PC-3 (cell line): ENCODE results near the gene MYO5A. TPM values are rescaled to one million over a fixed set of nuclear protein-coding genes. Genes with fewer than 3 reads are reported as not detected.
"Not testable (repeated sequence)": the region's sequence is repeated elsewhere in the genome, so short reads cannot be mapped to it uniquely, and the experiment has no call there.

Experiments used
- ATAC-seq: fragments of 200-7000 bp; cut with Tn5 transposase; 2 replicates; pipeline ENCODE4 v1.9.1; 2020; ENCODE audit warnings: mild to moderate bottlenecking, moderate library complexity
- BruUV-seq: library from RNA; stranded (reverse); fragments of 400-500 nt; replicated peaks from 2 replicates; lab custom pipeline; 2021; lab: Mats Ljungman, UMichigan
- CTCF ChIA-PET: fragments of 300-600 bp; sonication (Branson Sonifier 250); formaldehyde crosslinking; loops from one replicate; lab custom pipeline; 2022; ENCODE audit warnings: antibody characterized with exemption; lab: Charles Lee
- POLR2A ChIA-PET: fragments of 300-600 bp; sonication (Branson Sonifier 250); formaldehyde crosslinking; loops from one replicate; lab custom pipeline; 2022; ENCODE audit warnings: antibody characterized with exemption; ENCODE audit not compliant: unreplicated experiment; lab: Charles Lee
- DNase-seq: peaks from one replicate; pipeline ENCODE4 v3.0.0-alpha.2; 2015
- H2AFZ ChIP-seq: fragments of 300-600 bp; sonication (generic); 2 replicates; pipeline ENCODE4 v1.6.0; 2016; ENCODE audit warnings: antibody characterized with exemption, low read length
- H3F3A ChIP-seq: fragments of 300-600 bp; sonication (generic); one replicate; pipeline ENCODE4 v1.6.0; 2017; ENCODE audit warnings: antibody characterized with exemption, low read length, control low read depth, mild to moderate bottlenecking; ENCODE audit not compliant: unreplicated experiment
- H3K27ac ChIP-seq: fragments of 300-600 bp; sonication (generic); 2 replicates; pipeline ENCODE4 v1.5.1; 2016; ENCODE audit warnings: mild to moderate bottlenecking, low read length
- H3K27me3 ChIP-seq: fragments of 300-600 bp; sonication (generic); 2 replicates; pipeline ENCODE4 v1.6.1; 2016; ENCODE audit warnings: low read length, mixed read lengths
- H3K36me3 ChIP-seq: fragments of 300-600 bp; sonication (generic); 2 replicates; pipeline ENCODE4 v1.6.1; 2016; ENCODE audit warnings: low read depth, mixed run types, low read length, mixed read lengths
- H3K4me1 ChIP-seq: fragments of 300-600 bp; sonication (generic); 2 replicates; pipeline ENCODE4 v1.5.1; 2016; ENCODE audit warnings: low read length; ENCODE audit not compliant: insufficient read depth
- H3K4me2 ChIP-seq: fragments of 300-600 bp; sonication (generic); 2 replicates; pipeline ENCODE4 v1.6.0; 2016; ENCODE audit warnings: low read length
- H3K4me3 ChIP-seq: fragments of 300-600 bp; sonication (generic); 2 replicates; pipeline ENCODE4 v1.5.1; 2016; ENCODE audit warnings: mild to moderate bottlenecking, low read length, mixed read lengths
- H3K79me2 ChIP-seq: fragments of 300-600 bp; sonication (generic); 2 replicates; pipeline ENCODE4 v1.6.1; 2017; ENCODE audit warnings: low read length, mixed read lengths
- H3K9ac ChIP-seq: fragments of 300-600 bp; sonication (generic); 2 replicates; pipeline ENCODE4 v1.6.0; 2016; ENCODE audit warnings: mild to moderate bottlenecking, low read length
- H3K9me2 ChIP-seq: fragments of 300-600 bp; sonication (generic); replicated peaks from 2 replicates; pipeline ENCODE4 v1.6.1; 2016; ENCODE audit warnings: mixed run types, low read length, mixed read lengths
- H3K9me3 ChIP-seq: fragments of 300-600 bp; sonication (generic); 2 replicates; pipeline ENCODE4 v1.6.1; 2016; ENCODE audit warnings: low read length, mixed read lengths
- H4K20me1 ChIP-seq: fragments of 300-600 bp; sonication (generic); 2 replicates; pipeline ENCODE4 v1.6.1; 2016; ENCODE audit warnings: low read length, mixed read lengths
- EZH2 ChIP-seq: fragments of 300-600 bp; sonication (generic); IDR thresholded peaks from one replicate; pipeline ENCODE4 v1.6.1; 2017; ENCODE audit warnings: antibody characterized with exemption, mild to moderate bottlenecking, low read length; ENCODE audit not compliant: unreplicated experiment
- EZH2phosphoT487 ChIP-seq: fragments of 300-600 bp; sonication (generic); IDR thresholded peaks from 2 replicates; pipeline ENCODE4 v1.6.1; 2018; ENCODE audit warnings: mild to moderate bottlenecking, antibody characterized with exemption, low read length, borderline replicate concordance
- intact Hi-C: fragments of 100-400 bp; cut with micrococcal nuclease; formaldehyde crosslinking; loops from 2 replicates; pipeline ENCODE4 v1.9.0; 2023
- total RNA-seq: library from RNA; depleted of rRNA; stranded (reverse); fragments of >200 nt; gene quantifications from 2 replicates; pipeline ENCODE4 v1.2.3, GENCODE V29; 2014
- TF ChIP-seq, protein P1 (sequence below): fragments of 300-600 bp; sonication (generic); conservative IDR thresholded peaks from 2 replicates; pipeline ENCODE4 v1.5.1; 2017; ENCODE audit warnings: antibody characterized with exemption, low read depth, mild to moderate bottlenecking, low read length

The MYO5A gene
- total RNA-seq, 1 experiment from 2014 or later, result 42.1 TPM

DNA sequence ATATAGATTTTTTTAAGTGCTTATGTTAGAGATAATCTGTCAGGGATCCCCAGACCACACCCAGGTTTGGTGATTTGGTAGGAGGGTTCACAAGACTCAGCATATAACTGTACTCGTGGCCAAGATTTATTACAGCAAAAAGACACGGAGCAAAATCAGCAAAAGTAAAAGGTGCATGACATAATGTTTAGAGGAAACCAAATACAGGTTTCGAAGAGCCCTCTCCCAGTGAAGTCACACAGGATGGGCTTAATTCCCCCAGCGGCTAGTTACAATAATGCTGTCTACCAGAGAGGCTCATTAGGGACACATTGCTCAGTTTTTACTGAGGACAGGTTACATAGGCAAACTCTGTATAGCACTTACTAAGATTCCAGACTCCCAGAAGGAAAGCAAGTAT, 36.5 kb downstream of the MYO5A start:
- Histone ChIP-seq H3K4me1 (peaks cover 26% of the 10 kb centered on the region), H3K4me2 (no peak overlapping the region), H4K20me1 (no peaks in the 10 kb centered on the region), H3K4me3 (no peak overlapping the region), H2AFZ (no peak overlapping the region), H3K9me3 (no peaks in the 10 kb centered on the region), H3K36me3 (no peaks in the 10 kb centered on the region), H3K79me2 (peaks cover 28% of the 10 kb centered on the region), H3K27me3 (no peaks in the 10 kb centered on the region), H3K9me2 (no peaks in the 10 kb centered on the region), H3F3A (peaks cover 4% of the 10 kb centered on the region), H3K9ac (no peak overlapping the region), H3K27ac (peak overlapping the region; percentile 41)
- no TSS peak for BruUV-seq
- no peak for ATAC-seq
- intact Hi-C loops, result no loop called here
- no peak for DNase-seq
- POLR2A ChIA-PET, result no interaction called here
- TF ChIP-seq EZH2phosphoT487 (no peak), EZH2 (no peak)
- TF ChIP-seq, protein P1, sequence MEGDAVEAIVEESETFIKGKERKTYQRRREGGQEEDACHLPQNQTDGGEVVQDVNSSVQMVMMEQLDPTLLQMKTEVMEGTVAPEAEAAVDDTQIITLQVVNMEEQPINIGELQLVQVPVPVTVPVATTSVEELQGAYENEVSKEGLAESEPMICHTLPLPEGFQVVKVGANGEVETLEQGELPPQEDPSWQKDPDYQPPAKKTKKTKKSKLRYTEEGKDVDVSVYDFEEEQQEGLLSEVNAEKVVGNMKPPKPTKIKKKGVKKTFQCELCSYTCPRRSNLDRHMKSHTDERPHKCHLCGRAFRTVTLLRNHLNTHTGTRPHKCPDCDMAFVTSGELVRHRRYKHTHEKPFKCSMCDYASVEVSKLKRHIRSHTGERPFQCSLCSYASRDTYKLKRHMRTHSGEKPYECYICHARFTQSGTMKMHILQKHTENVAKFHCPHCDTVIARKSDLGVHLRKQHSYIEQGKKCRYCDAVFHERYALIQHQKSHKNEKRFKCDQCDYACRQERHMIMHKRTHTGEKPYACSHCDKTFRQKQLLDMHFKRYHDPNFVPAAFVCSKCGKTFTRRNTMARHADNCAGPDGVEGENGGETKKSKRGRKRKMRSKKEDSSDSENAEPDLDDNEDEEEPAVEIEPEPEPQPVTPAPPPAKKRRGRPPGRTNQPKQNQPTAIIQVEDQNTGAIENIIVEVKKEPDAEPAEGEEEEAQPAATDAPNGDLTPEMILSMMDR, result no peak
- CTCF ChIA-PET, result no interaction called here

DNA sequence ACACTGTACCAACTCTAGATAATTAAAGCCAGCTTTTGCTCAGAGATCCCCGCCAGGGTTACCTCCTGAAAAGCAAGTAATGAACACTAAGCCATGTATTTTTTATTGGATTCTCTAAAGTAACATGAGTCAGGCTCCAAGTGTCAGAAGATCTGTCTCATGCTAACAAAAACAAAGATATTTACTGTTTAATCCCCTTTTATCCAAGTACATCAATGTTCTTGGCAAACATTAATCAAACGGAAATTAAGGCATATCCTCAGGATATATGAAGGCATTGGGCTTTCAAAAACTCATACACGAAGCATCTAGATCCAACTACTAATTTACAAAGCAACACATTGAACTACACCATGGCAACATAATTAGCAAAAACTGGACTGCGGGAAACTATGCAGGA, 37.2 kb downstream of the MYO5A start:
- H3K4me1 ChIP-seq, result peaks cover 20% of the 10 kb centered on the region
- H3K9ac ChIP-seq, result no peak overlapping the region
- H3K9me3 ChIP-seq, result no peaks in the 10 kb centered on the region
- TF ChIP-seq EZH2phosphoT487, result no peak
- TF ChIP-seq, protein P1, result no peak
- no peak for TF ChIP-seq EZH2
- no TSS peak for BruUV-seq
- H3K9me2 ChIP-seq, result no peaks in the 10 kb centered on the region
- H3K79me2 ChIP-seq, result peaks cover 28% of the 10 kb centered on the region
- 0 out of 2 replicates have a peak overlapping the region, but pooled peaks have one; percentile 31 for H3K4me2 ChIP-seq
- ATAC-seq (peak; percentile 69), DNase-seq (peak; percentile 16)
- intact Hi-C loops, result no loop called here
- H3K36me3 ChIP-seq, result no peaks in the 10 kb centered on the region
- H3F3A ChIP-seq, result peaks cover 4% of the 10 kb centered on the region
- CTCF ChIA-PET, result no interaction called here
- no peak overlapping the region for H2AFZ ChIP-seq
- no peaks in the 10 kb centered on the region for H4K20me1 ChIP-seq
- POLR2A ChIA-PET, result no interaction called here
- no peak overlapping the region for H3K4me3 ChIP-seq
- H3K27ac ChIP-seq, result peak overlapping the region; percentile 41
- H3K27me3 ChIP-seq, result no peaks in the 10 kb centered on the region

- H3K36me3 ChIP-seq, H3K9me2 ChIP-seq, BruUV-seq, H2AFZ ChIP-seq, H3K4me3 ChIP-seq, H3K9ac ChIP-seq, H3K9me3 ChIP-seq, H4K20me1 ChIP-seq, CTCF ChIA-PET, ATAC-seq, POLR2A ChIA-PET, H3K27ac ChIP-seq, H3K27me3 ChIP-seq, H3F3A ChIP-seq, DNase-seq, H3K4me2 ChIP-seq: not testable (repeated sequence)
- intact Hi-C loops, result loop anchor here (10.0 kb wide), 1 partner anchor 245 kb away; no protein-coding TSS in a partner anchor
- Histone ChIP-seq H3K4me1 (peaks cover 15% of the 10 kb centered on the region), H3K79me2 (peaks cover 18% of the 10 kb centered on the region)
Measured at GRCh38 chr15:52489430-52489829, 39.2 kb downstream of the MYO5A start.
